Measurements from ENCODE around the gene SPC24. TPM values are rescaled to one million over a fixed set of nuclear protein-coding genes. Genes with fewer than 3 reads are reported as not detected.

The SPC24 gene
- total RNA-seq, 1 experiment from 2014 or later = 33.9 TPM

DNA sequence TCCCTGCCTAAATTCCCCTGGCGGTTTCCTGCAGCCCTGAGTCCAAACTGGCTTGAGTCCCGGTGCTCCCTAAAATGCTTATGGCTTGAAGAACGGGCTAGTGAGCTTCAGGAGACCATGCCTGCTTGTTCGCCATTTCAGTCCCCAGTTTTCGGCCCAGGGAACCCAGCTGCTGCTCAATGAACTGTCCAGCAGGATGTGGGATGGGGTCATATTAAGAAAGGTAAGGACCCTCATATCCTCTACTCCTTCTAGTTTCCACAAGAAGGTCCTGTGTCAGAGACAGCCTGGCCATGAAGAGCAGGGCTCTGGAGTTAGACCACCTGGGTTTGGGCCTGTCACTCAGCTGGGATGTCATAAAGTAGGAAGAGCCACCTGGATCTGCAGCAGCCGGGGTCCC is 17.0 kb upstream of the SPC24 start:
- Histone ChIP-seq H3K4me2 (ENCODE audit: low read length) (no peak overlapping the region), H3K27ac (ENCODE audit: low read depth, low read length) (no peak overlapping the region), H3K9ac (ENCODE audit: low read length) (no peak overlapping the region), H2AFZ (ENCODE audit: low read depth, low read length, poor library complexity, severe bottlenecking) (no peak overlapping the region), H3K9me2 (ENCODE audit: insufficient read depth) (no peaks in the 10 kb centered on the region), H4K20me1 (ENCODE audit: insufficient read depth) (no peaks in the 10 kb centered on the region), H3K36me3 (ENCODE audit: control insufficient read depth in 1 of 2, insufficient read depth in 2 of 2, low read length in 2 of 2) (peaks cover 0 to 14% of the 10 kb centered on the region in 2 experiments; a peak in 2 of 4 replicates), H3K4me1 (ENCODE audit: control insufficient read depth in 1 of 2, insufficient read depth in 2 of 2, low read length in 2 of 2) (peaks cover 0 to 16% of the 10 kb centered on the region in 2 experiments; a peak in 1 of 4 replicates), H3K79me2 (ENCODE audit: insufficient read depth, low read length) (no peaks in the 10 kb centered on the region), H3K9me3 (ENCODE audit: control insufficient read depth in 1 of 2, insufficient read depth in 1 of 2, low read depth in 1 of 2, low read length in 2 of 2) (no peaks in the 10 kb centered on the region), H3K27me3 (ENCODE audit: insufficient read depth, low read length) (no peaks in the 10 kb centered on the region), H3K4me3 (replicated peaks in 1 of 2; ENCODE audit: low read depth in 1 of 2, low read length in 2 of 2) (no peak overlapping the region)
- RAD21 ChIA-PET (ENCODE audit: low non-redundant PET in 1 of 2, low total read pairs in 2 of 2, uncharacterized antibody in 2 of 2, unreplicated experiment in 2 of 2) = no interaction called here
- DNase-seq (ENCODE audit: low read depth, low spot score) (no peak), ATAC-seq (no peak)
- POLR2A ChIA-PET = interaction anchor here (1.4 kb wide), 1 partner anchor 10 kb away, joined by 3 read pairs; no protein-coding TSS in a partner anchor
- CTCF ChIA-PET = no interaction called here
- intact Hi-C loops (cut with micrococcal nuclease) = no loop called here
- TF ChIP-seq SIN3A (IDR thresholded peaks at IDR 0.05; ENCODE audit: low read depth) (no peak), CEBPB (IDR thresholded peaks at IDR 0.05; ENCODE audit: low read depth) (no peak), ELF1 (IDR thresholded peaks at IDR 0.05; ENCODE audit: borderline replicate concordance, low read depth) (no peak), SRF (IDR thresholded peaks at IDR 0.05; ENCODE audit: low read depth) (no peak), JUND (IDR thresholded peaks at IDR 0.05) (no peak), YY1 (IDR thresholded peaks at IDR 0.05; ENCODE audit: extremely low read depth, insufficient replicate concordance, low read depth, low read length) (no peak), SP1 (IDR thresholded peaks at IDR 0.05; ENCODE audit: low read depth) (no peak), EZH2phosphoT487 (IDR thresholded peaks at IDR 0.05; ENCODE audit: borderline replicate concordance) (no peak), TCF7L2 (IDR thresholded peaks at IDR 0.05; ENCODE audit: borderline replicate concordance, extremely low read depth, insufficient read depth, insufficient read length) (no peak), EZH2 (IDR thresholded peaks at IDR 0.05) (no peak)
- TF ChIP-seq, protein P1, sequence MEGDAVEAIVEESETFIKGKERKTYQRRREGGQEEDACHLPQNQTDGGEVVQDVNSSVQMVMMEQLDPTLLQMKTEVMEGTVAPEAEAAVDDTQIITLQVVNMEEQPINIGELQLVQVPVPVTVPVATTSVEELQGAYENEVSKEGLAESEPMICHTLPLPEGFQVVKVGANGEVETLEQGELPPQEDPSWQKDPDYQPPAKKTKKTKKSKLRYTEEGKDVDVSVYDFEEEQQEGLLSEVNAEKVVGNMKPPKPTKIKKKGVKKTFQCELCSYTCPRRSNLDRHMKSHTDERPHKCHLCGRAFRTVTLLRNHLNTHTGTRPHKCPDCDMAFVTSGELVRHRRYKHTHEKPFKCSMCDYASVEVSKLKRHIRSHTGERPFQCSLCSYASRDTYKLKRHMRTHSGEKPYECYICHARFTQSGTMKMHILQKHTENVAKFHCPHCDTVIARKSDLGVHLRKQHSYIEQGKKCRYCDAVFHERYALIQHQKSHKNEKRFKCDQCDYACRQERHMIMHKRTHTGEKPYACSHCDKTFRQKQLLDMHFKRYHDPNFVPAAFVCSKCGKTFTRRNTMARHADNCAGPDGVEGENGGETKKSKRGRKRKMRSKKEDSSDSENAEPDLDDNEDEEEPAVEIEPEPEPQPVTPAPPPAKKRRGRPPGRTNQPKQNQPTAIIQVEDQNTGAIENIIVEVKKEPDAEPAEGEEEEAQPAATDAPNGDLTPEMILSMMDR (IDR thresholded peaks at IDR 0.05 in 2 of 3, conservative IDR thresholded peaks at IDR 0.05 in 1 of 3; ENCODE audit: borderline replicate concordance in 1 of 3, insufficient read depth in 1 of 3, low read depth in 2 of 3, low read length in 2 of 3) = no peak
- TF ChIP-seq, protein P2, sequence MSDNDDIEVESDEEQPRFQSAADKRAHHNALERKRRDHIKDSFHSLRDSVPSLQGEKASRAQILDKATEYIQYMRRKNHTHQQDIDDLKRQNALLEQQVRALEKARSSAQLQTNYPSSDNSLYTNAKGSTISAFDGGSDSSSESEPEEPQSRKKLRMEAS (IDR thresholded peaks at IDR 0.05) = no peak
- TF ChIP-seq, protein P3, sequence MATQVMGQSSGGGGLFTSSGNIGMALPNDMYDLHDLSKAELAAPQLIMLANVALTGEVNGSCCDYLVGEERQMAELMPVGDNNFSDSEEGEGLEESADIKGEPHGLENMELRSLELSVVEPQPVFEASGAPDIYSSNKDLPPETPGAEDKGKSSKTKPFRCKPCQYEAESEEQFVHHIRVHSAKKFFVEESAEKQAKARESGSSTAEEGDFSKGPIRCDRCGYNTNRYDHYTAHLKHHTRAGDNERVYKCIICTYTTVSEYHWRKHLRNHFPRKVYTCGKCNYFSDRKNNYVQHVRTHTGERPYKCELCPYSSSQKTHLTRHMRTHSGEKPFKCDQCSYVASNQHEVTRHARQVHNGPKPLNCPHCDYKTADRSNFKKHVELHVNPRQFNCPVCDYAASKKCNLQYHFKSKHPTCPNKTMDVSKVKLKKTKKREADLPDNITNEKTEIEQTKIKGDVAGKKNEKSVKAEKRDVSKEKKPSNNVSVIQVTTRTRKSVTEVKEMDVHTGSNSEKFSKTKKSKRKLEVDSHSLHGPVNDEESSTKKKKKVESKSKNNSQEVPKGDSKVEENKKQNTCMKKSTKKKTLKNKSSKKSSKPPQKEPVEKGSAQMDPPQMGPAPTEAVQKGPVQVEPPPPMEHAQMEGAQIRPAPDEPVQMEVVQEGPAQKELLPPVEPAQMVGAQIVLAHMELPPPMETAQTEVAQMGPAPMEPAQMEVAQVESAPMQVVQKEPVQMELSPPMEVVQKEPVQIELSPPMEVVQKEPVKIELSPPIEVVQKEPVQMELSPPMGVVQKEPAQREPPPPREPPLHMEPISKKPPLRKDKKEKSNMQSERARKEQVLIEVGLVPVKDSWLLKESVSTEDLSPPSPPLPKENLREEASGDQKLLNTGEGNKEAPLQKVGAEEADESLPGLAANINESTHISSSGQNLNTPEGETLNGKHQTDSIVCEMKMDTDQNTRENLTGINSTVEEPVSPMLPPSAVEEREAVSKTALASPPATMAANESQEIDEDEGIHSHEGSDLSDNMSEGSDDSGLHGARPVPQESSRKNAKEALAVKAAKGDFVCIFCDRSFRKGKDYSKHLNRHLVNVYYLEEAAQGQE (IDR thresholded peaks at IDR 0.05; ENCODE audit: low read depth) = no peak
- TF ChIP-seq, protein P4, sequence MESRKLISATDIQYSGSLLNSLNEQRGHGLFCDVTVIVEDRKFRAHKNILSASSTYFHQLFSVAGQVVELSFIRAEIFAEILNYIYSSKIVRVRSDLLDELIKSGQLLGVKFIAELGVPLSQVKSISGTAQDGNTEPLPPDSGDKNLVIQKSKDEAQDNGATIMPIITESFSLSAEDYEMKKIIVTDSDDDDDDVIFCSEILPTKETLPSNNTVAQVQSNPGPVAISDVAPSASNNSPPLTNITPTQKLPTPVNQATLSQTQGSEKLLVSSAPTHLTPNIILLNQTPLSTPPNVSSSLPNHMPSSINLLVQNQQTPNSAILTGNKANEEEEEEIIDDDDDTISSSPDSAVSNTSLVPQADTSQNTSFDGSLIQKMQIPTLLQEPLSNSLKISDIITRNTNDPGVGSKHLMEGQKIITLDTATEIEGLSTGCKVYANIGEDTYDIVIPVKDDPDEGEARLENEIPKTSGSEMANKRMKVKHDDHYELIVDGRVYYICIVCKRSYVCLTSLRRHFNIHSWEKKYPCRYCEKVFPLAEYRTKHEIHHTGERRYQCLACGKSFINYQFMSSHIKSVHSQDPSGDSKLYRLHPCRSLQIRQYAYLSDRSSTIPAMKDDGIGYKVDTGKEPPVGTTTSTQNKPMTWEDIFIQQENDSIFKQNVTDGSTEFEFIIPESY (IDR thresholded peaks at IDR 0.05; ENCODE audit: extremely low read depth, insufficient replicate concordance, low read length) = no peak
- no TSS peak for BruUV-seq (replicated peaks)

Measured in HCT116 (cell line).